Stimulated activated CD8-positive, alpha-beta memory T cell treated with anti-CD3 and anti-CD28 coated beads, Interleukin-15, amount 100 ng/mL, for 48 hours (primary cell): ENCODE data around the gene CIDEB.
"Not testable (repeated sequence)": the region's sequence is repeated elsewhere in the genome, so short reads cannot be mapped to it uniquely, and the experiment has no call there.

Source experiments
- DNase-seq, 2 donors: peaks; one replicate each; pipeline ENCODE4 v3.0.0-alpha.2; 2020; ENCODE audit warnings: low read depth in 2 of 2

CIDEB gene

DNA sequence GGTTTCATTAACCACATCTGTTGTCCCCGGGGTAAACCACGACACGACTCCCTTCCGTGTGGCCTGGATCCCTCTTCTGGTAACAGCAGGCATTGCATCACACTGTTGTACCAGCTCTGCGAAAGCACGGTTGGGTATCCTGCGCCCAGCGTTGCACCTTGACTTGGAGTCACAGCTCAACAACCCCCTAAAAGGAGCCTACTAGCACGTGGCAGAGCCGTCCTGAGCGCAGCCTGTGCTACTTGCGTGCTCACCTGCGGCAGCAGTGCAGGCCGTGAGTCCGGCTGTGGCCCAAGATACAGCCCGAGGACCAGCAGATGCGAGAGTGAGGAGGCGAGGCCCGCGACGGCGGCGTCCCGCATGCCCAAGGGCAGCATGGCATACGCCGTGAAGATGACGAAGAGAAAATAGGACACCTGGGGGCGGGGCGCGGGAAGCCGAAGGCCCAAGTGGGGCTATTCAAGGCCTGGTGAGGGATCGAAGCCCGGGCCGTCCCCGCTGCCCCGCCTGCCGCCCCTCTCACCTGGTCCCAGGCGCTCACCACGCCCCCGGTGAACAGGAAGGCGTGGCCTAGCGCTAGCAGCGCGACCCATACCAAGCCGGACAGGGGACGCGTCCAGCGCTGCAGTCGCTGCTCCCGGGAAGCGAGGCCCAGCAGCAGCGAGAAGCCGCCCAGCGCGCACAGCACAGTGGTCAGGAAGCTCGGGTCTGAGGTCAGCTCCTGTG, 24.7 kb upstream of the CIDEB start:
- DNase-seq = peak; percentile 65 to 68

DNA sequence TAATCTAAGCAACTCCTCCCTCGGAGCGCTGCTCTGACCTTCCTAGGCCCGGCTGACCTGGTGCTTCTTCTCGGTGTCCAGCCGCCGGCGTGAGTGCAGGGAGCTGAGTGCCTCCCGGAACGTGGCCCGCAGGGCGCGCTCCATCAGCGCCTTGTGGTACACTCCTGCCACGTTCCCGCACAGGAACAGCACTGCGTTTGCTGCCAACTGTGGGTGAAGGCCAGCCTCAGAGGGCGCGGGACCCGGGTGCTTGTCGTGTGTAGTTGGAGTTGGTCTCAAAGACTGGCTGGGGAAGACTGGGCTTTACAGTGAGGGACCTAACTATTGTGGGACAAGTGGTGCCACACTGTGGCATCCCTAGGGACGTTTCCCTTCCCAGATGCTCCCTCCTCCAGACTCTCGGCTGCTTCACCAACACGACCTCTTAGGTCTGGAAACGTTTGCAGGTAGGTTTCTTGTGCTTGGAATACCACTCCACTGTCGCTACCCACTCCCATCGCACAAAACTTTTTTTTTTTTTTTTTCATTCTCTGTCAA, 24.0 kb upstream of the CIDEB start:
- no peak for DNase-seq

DNA sequence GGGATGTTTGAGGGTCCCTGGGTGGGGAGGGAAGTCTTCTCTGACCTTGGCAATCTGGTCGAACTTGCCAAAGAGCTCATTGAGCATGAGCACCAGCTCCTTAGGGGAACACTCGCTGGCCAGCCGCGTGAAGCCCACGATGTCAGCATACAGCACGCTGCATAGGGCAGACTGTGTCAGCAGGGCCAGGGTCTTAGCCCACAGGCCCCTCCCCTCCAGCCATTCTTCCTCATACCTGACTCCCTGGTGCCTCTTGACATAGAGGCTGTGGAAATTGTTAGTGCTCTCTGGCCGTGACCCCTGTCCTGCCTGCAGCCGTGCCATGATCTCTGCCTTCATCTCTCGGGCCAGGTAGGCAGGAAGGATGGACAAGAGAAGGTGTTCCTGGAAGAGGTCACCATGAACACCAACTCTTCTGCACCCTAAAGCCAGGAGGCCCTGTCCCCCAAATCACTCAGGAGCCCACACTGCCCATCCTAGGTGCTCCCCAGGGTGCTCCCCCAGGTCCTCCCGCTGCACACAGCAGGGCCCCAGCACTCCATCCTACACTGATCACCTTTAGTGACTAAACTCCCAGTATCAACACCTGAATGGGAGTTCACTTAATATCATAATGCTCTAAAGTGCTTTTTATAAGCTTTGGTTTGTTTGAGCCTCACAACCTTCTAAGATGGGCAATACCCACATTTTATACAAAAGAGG, 23.3 kb upstream of the CIDEB start:
- DNase-seq = no peak

DNA sequence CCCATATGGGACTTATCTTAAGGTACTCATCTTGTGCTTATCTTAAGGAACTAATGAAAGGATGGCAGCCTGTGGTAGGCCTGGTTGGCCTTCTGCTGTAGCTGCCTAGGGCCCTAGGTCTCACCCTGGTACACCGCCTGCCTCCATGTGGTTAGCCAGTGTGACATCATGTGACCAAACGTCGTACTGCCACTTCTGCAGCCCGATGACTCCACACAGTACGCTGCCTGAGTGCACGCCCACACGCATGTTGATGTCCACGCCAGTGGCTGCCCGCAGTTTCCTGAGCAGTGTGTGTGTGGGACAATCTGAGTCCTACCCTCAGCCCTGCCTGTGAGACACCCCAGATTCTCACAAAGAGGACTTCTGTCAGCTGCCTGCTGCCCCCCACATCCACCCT, 22.0 kb upstream of the CIDEB start:
- peak; percentile 54 to 70 for DNase-seq

DNA sequence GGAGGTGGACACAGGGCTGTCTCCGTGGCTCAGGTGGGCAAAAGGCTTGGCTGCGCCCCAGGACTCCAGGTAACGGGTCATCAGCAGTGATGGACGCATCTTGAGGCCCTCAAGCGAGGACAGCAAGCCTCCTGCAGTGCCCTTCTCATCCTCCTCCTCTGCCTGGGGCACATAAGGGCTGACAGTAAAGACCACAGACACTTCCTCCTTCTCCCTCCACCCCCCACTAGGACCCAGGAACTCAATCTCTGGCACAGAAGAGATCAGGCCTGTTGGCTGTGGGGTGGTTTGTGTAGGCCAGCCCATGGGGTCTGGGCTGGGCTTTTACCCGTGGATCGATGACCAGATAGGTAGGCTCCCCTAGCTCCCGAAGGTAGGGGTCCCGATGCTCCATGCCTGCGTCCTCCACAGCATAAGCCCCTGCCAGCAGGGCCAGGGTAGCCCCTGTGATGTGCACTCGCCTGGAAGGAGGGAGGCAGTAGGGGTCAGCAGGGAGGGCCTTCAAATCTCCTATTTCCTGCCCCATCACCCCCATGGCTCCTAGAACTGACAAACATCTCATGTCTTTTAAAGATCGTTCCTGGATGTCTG, 21.4 kb upstream of the CIDEB start:
- DNase-seq = no peak

DNA sequence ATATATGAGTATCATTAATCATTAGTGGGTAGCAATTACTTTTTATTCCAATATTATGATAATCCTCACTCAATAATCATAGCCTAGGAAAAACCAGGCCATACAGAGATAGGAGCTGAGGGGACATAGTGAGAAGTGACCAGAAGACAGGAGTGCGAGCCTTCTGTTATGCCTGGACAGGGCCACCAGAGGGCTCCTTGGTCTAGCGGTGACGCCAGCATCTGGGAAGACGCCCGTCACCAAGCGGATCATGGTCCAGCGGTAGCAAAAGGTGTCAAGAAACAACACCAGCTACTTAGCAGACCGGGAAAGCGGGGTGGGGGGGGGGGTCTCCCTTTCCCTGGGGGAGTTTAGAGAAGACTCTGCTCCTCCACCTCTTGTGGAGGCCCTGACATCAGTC, 20.1 kb upstream of the CIDEB start:
- DNase-seq = not testable (repeated sequence)

DNA sequence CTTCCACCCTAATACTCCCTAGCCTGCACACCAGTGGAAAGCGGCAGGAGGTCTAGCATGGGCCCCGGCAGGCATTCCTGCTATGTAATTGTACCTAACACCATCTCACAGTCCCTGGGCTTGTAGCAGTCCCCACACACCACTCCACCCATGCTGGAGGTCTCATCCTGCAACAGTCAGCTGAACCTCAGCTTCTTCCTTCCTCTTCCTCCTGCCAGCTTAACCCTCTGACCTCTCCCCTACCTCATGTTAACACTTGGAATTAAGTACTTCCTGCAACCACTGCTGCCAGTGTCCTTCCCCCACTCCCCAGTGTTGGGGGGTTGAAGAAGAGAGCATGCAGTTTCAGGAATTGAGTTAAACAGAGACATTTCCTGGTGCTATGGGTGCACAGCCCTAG, 19.5 kb upstream of the CIDEB start:
- no peak for DNase-seq

DNA sequence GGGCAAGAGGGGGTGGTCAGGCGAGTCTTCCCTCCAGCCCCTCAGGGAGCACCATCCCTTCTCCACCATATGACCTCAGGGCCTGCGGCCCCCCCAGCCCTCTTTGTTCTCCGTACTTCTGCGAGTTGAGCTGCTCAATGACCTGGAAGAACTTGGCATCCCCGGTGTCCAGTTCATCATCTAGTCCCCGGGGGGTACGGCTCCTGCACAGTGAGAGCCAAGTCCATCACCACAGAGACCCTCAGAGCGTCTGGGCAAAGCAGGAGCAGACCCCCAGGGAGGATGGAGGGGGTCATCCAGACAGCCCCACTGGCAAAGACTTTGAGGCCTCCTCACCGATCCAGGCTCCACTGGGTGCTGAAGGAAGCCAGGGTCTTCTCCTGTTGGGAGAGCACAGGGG, 18.2 kb upstream of the CIDEB start:
- no peak for DNase-seq

DNA sequence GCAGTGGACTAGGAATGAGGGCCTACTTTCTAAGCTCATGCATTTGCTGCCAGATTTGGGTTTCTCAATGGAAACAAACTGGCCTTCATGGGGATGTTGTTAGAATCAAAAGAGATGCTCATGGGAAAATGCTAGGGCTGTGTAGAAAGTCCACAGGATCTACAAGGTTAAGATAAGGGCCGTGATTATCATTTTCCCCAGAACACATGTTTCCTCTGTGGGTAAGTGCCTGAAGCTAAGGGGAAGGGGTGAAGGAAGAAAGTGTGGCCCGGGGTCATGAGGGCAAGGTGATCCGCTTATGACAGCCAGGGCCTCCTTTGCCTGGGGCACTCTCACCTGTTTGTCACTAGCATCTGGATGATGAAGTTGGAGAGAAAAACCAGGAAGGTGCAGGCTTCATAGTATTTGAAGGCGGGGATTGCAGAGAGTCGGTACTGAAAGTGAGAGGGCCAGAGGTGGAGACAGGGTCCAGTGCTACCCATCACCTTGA, 17.3 kb upstream of the CIDEB start:
- no peak for DNase-seq

DNA sequence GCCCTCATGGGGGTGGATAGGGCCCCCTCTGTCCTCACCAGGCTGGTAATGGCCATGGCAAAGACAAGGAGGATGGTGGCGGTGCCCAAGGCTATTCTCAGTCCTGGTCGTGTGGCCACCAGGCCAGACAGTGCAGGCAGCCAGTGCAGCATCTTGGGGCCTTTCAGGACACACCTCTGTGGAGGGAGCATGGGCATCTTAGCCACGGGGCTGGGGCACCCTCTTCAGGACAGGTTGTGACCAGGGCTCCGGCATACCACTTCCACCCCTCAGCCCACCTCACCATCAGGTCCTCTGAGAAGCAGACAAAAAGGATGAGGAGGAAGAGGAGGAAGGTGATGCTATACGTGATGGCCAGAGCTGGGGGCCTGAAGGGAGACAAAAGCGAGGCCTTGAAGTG, 16.2 kb upstream of the CIDEB start:
- no peak for DNase-seq

DNA sequence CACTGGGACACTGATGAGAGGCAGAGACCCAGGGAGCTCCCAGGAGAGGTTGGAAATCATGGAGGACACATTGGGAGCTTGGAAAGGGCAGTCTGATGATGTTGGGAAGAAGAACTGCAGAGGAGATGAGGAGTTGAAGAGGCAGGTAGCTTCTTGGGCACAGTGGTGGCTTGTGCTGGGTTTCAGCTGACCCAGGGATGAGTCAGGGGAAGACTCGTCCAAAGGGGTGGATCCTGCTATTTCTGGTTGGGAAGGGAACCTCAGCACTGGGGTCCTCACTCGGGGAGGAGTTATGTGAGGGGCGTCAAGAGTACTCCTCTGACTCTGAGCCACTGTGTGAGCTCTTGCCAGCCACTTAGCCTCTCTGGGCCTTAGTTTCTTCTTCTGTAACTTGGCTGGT, 15.6 kb upstream of the CIDEB start:
- no peak for DNase-seq

DNA sequence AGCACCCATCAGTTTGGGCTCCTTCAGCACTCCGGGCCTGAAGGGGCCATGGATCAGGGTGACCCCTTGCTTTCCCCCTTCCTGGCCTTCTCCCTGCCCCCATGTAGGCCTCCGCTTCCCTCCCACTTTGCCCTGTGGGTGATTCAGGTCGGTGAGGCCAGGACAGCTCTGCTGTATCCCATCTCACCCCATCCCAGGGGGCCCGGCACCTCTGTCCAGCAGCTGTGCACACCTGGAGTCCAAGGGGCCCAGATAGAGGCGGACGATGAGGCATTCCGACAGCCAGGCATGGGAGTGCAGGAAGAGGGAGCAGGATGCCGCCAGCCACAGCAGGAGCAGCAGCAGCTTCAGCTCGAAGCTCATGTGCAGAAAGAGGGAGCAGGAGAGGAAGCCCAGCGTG, 14.9 kb upstream of the CIDEB start:
- no peak for DNase-seq

DNA sequence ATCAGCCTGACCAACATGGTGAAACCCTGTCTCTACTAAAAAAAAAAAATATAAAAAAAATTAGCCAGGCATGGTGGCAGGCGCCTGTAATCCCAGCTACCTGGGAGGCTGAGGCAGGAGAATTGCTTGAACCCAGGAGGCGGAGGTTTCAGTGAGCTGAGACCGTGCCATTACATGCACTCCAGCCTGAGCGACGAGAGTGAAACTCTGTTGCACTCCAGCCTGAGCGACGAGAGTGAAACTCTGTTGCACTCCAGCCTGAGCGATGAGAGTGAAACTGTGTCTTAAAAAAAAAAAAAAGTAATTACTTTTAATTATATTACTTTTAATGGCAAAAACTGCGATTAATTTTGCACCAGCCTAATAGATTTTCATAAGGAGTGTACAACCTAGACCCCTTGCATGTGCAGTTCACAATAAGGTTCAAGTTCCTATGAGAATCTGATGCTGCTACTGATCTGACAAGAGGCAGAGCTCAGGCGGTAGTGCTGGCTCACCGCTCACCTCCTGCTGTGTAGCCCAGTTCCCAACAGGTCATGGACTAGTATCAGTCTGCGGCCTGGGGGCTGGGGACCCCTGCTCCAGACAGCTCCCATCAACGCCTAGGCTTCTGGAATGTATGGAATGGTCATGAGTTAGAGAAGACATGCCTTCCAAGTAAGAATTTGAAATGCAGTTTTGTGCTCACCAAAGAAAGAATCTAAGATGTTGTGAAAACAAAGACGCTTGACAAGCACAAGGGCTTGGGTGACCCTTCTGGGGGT, 13.6 kb upstream of the CIDEB start:
- DNase-seq = no peak

DNA sequence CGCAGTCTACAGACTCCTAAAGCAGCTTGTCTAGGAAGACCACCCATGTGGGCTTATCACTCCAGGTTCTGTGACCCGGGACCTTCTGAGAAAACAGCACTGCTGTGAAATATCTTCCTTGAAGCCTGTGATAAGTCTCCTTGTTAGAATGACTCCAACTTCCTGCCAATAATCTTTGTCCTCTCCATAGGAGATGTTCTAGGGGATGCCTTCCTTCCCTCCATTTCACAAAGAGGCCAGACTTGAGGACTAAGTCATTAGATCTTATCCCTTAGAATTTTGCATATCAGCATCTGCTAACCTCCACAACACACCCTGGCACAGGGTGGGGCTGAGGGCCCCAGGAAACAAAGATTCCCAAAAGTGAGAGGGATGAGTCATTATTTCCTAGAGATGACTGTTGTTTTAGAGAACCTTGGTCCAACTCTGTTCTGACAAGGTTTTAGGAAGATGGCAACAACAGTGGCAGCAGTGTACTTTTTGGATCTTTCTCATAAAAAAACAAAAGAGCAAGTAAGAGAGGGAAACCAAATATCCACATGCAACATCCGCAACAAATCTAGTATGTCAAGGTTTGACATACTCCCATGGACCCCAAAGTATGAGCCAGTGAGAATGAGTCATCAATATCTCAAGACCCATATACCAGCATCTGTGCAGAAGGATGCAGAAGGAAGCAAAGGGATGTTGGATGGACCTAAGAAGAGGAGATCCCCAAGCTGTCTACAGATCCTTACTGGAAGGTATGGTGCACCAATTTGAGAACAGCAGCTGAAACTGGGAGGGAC, 9.6 kb upstream of the CIDEB start:
- no peak for DNase-seq

DNA sequence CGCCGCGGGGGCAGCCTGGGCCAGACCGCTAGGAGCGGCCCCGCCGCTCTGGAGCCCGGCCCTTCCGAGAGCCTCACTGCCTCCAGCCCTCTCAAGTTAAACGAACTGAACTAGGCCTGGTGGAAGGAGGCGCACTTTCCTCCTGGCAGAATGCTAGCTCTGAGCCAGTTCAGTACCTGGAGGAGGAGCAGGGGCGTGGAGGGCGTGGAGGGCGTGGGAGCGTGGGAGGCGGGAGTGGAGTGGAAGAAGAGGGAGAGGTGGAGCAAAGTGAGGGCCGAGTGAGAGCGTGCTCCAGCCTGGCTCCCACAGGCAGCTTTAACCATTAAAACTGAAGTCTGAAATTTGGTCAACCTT, 8.8 kb upstream of the CIDEB start:
- no peak for DNase-seq

DNA sequence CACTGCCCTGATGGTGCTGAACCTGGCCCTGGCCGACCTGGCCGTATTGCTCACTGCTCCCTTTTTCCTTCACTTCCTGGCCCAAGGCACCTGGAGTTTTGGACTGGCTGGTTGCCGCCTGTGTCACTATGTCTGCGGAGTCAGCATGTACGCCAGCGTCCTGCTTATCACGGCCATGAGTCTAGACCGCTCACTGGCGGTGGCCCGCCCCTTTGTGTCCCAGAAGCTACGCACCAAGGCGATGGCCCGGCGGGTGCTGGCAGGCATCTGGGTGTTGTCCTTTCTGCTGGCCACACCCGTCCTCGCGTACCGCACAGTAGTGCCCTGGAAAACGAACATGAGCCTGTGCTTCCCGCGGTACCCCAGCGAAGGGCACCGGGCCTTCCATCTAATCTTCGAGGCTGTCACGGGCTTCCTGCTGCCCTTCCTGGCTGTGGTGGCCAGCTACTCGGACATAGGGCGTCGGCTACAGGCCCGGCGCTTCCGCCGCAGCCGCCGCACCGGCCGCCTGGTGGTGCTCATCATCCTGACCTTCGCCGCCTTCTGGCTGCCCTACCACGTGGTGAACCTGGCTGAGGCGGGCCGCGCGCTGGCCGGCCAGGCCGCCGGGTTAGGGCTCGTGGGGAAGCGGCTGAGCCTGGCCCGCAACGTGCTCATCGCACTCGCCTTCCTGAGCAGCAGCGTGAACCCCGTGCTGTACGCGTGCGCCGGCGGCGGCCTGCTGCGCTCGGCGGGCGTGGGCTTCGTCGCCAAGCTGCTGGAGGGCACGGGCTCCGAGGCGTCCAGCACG, 8.2 kb upstream of the CIDEB start:
- no peak for DNase-seq

DNA sequence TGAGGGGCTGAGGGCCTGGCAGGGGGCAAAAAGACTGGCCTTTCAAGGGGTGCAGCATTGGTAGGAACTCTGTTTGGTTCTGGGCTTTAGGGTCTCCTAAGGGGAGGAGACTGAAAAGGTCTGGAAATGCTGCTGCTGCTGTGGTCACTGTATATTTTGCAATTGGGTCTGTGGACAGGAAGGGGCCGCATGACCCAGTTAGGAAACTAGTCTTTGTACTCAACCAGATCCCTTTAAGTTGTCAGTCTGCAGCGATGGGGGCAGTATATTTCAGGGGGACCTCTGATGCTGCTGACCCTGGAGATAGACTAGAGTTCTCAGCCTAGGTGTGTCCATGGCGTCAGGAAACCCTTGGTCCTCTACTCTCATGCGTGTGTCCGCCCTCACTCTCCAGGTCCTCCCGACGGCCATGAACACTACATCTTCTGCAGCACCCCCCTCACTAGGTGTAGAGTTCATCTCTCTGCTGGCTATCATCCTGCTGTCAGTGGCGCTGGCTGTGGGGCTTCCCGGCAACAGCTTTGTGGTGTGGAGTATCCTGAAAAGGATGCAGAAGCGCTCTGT, 7.5 kb upstream of the CIDEB start:
- DNase-seq = no peak

DNA sequence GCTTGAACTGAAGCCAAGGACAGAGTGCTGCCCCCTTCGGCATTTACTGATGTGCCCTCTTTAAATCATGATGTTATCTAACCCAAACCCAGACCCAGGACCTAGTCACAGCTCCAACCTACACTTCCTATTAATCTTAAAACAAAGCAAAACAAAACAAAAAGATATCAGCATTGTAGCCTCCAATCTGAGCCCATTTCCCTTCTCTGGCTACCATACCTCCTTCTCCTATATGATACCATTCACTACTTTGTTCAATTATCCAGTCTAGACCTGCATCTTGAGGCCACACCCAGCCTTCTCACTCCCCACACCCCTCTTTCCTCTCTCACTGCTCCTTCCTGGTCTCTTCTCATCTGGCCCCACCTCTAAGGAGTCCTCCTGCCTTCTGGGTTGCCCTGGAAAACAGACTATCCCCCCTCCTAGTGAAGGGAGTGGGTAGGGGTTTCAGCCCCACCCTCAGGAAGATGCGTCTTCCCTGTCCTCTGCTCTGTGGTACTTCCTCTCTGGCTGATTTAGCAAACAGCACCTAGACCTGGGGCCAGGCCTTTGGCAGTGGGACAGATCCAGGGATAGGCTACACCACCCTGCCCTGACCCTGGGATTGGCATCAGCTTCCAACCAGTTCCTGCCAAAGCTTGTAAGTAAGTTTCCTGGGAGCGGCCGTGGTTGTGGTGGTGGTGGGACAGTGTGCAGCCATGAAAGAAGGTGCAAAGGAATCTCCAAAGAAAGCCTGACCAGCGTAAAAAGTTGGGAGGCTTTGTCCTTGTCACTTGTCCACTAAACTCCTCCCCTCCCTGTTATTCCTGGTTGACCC, 6.8 kb upstream of the CIDEB start:
- DNase-seq = no peak

DNA sequence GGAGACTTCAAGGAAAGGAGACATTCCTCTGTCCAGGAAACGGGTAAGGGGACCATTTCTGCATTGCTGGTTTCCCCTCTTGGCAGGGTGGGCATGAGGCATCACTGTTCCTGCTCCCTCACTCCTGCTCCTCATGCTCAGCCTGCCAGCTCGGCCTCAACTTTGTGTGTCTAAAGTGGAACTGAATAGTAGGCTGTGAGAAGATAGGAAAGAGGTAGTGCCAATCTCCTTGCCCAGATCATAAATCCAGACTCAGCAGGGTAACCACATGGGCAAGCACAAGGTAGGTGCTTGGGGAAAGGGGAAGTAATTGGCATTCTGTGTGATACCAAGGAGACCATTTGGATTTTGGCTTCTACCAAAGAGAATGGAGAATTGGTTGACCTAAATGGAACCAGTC, 6.1 kb upstream of the CIDEB start:
- no peak for DNase-seq
